Astrocyte of the cerebellum (primary cell): ENCODE measurements around the gene KRTAP1-4.

Experiments
- DNase-seq: peaks from one replicate; pipeline ENCODE4 v3.0.0-alpha.2; 2011; ENCODE audit warnings: low read depth
- H3K4me3 ChIP-seq: 2 replicates; pipeline ENCODE4 v1.5.1; 2011; ENCODE audit warnings: mild to moderate bottlenecking, low read depth, low read length, moderate library complexity
- CTCF ChIP-seq: IDR thresholded peaks from 2 replicates; pipeline ENCODE4 v1.5.1; 2012; ENCODE audit warnings: low read length, low read depth, moderate library complexity, mild to moderate bottlenecking; ENCODE audit errors: missing control alignments
- in situ Hi-C: cut with HindIII; loops from 2 replicates; pipeline ENCODE4 v1.10.0; 2017; ENCODE audit warnings: low sequenced_read_pairs

Gene KRTAP1-4

DNA sequence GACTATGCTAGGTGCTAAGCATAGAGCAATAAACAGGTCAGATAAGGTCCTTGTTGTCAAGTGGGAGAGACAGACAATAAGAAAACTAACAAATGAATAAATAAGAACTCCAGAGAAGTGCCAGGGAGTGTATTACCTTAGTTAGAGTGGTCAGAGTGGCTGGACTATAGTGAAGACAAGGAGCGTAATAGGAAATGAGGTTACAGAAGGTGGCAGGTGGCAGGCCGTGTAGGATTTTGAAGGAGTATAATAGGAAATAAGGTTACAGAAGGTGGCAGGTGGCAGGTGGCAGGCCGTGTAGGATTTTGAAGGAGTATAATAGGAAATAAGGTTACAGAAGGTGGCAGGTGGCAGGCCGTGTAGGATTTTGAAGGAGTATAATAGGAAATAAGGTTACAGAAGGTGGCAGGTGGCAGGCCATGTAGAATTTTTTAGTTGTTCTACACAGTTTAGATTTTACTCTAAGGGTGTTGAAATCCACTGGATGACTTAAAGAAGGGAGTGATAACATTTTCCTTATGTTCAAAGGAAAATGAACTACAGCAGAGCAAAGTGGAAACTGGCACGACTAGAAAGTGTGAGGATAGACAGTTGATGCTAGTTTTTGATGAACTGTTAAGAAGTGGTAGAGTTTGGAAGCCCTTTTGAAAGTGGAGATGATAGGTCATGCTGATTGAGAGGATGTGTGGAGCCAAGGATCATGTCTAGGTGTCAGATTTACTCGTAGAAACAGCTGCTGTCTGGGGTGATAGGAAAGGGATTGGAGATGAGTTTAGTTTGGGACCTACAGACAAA is 17.5 kb downstream of the KRTAP1-4 start:
- in situ Hi-C loops, result no loop called here
- TF ChIP-seq CTCF, result no peak
- DNase-seq, result no peak
- no peak overlapping the region for H3K4me3 ChIP-seq

- in situ Hi-C loops, result no loop called here
- H3K4me3 ChIP-seq, result no peak overlapping the region
- TF ChIP-seq CTCF, result no peak
- DNase-seq, result no peak
Observed at GRCh38 chr17:41010441-41010840, 19.6 kb downstream of the KRTAP1-4 start.

DNA sequence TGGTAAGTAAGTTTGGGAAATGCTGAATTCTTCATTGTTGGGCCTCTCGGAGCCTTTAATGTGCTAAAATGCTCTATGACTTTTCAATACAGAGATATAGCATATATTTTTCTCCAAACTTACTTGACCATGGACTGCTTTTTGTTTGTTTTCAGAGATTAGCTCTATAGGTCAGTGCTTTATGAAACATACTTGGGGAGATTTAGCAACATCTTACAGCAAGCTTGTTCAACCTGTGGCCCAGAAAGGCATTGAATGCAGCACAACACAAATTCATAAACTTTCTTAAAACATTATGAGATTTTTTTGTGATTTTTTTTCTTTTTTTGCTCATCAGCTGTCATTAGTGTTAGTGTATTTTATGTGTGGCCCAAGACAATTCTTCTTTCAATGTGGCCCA is 20.1 kb downstream of the KRTAP1-4 start:
- in situ Hi-C loops, result no loop called here
- no peak overlapping the region for H3K4me3 ChIP-seq
- no peak for DNase-seq
- TF ChIP-seq CTCF, result no peak

DNA sequence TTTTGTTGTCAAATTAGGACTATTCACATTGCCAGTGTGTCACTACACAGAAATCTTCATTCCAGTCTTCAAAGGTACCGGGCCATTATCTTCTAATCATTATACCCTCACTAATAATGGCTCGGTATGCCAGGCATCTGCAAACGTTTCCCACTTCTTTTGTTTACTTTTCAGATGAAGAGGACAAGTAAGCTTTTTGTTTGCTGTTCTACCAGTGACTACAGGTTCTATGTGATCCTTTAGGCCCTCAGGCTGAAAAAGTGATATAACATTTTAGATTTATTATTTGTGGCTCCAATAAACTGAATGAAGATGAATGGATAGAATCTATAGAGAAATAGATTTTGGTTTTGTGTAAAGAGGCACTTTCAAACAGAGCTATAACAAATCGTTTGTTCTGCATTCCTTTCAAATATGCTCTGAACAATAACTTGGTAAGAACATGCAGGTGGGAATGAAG is 20.7 kb downstream of the KRTAP1-4 start:
- in situ Hi-C loops, result no loop called here

DNA sequence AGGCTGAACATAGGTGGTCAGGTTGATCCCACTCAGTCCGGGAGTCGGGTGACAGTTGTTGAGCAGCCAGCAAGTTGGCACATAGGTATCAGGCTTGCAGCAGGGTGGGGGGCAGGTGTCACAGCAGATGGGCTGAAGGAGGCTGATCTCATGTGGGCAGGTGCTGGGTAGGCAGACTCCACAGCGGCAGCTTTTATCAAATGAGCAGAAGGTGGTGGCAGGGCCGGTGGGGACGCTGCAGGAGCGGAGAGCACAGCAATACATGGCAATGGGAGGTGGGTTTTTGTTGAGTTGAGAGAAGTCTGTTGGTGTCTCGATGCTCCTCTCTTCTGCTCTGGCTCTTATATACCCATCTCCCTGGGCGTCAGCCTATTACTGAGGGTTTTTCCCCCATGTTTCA is 21.2 kb downstream of the KRTAP1-4 start, which contains the start of gene KRTAP3-1:
KRTAP3-1 (minus strand) TSS at position 318 of the 400 bp plus-strand sequence; CDS start at position 264, 54 bp downstream.
- H3K4me3 ChIP-seq, result no peak within 1 kb of the TSS
- TF ChIP-seq CTCF, result no peak
- DNase-seq, result no peak
- in situ Hi-C loops, result no loop called here

More for the DNA sequence above, 20.7 kb downstream of the KRTAP1-4 start:
- H3K4me3 ChIP-seq, result no peak overlapping the region
- no peak for DNase-seq
- TF ChIP-seq CTCF, result no peak

DNA sequence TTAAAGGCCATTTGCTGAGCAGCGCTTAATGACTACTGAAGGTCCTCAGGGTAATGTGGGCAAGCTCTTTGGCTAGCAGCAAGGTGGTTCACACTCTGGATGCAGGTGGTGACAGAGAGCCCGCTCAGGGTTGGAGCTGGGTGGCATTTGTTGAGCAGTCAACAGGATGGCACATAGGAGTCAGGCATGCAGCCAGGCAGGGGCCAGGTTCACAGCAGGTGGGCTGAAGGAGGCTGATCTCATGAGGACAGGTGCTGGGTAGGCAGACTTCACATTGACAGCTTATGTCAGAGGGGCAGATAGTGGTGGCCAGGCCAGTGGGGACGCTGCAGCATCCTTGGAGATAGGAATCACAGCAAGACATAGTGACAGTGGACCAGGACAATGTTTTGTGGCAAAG is 25.6 kb downstream of the KRTAP1-4 start:
- no peak for TF ChIP-seq CTCF
- no peak overlapping the region for H3K4me3 ChIP-seq
- no peak for DNase-seq
- in situ Hi-C loops, result no loop called here
